IMR-90 (cell line): ENCODE measurements around the gene ST7.

ENCODE experiments used
- CHD1 ChIP-seq: IDR thresholded peaks from 2 replicates; pipeline ENCODE4 v1.6.1; 2012; ENCODE audit warnings: low read depth, low read length, improper control_type of control experiment
- MAZ ChIP-seq: IDR thresholded peaks from 2 replicates; pipeline ENCODE4 v1.6.1; 2012; ENCODE audit warnings: low read depth, mild to moderate bottlenecking, low read length, improper control_type of control experiment, moderate library complexity, borderline replicate concordance
- POLR2A ChIP-seq: IDR thresholded peaks from 2 replicates; pipeline ENCODE4 v1.6.1; 2012; ENCODE audit warnings: mild to moderate bottlenecking, low read depth, low read length
- RAD21 ChIP-seq: IDR thresholded peaks from 2 replicates; pipeline ENCODE4 v1.6.1; 2012; ENCODE audit warnings: low read length, improper control_type of control experiment
- TF ChIP-seq, protein P1 (sequence below): conservative IDR thresholded peaks from 2 replicates; pipeline ENCODE4 v1.5.1; 2012; ENCODE audit warnings: mild to moderate bottlenecking, low read depth, low read length, improper control_type of control experiment
- TF ChIP-seq, protein P2 (sequence below): fragments of 150-350 bp; IDR thresholded peaks from 2 replicates; pipeline ENCODE4 v1.6.1; 2016; ENCODE audit warnings: low read depth, mild to moderate bottlenecking, low read length, moderate library complexity, borderline replicate concordance

DNA sequence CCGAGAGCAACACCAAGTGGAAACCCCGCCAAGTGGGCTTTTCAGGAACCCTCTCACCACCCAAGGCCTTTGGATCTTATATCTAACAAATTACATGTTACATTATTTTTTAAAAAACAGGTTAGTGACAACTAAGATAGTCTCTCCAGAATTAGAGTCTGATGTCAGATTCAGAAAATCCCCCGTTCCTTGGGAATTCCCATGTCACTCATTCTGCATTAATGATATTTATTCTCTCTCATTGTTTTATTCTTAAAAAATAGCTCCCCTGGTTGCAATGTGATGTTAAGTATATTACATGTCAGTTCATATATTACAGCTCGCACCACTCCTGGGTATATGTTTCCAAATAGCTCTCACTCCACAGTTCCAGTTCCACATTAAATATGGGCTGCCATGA lies 287.8 kb downstream of the ST7 start:
- no peak for TF ChIP-seq CHD1
- TF ChIP-seq, protein P1, sequence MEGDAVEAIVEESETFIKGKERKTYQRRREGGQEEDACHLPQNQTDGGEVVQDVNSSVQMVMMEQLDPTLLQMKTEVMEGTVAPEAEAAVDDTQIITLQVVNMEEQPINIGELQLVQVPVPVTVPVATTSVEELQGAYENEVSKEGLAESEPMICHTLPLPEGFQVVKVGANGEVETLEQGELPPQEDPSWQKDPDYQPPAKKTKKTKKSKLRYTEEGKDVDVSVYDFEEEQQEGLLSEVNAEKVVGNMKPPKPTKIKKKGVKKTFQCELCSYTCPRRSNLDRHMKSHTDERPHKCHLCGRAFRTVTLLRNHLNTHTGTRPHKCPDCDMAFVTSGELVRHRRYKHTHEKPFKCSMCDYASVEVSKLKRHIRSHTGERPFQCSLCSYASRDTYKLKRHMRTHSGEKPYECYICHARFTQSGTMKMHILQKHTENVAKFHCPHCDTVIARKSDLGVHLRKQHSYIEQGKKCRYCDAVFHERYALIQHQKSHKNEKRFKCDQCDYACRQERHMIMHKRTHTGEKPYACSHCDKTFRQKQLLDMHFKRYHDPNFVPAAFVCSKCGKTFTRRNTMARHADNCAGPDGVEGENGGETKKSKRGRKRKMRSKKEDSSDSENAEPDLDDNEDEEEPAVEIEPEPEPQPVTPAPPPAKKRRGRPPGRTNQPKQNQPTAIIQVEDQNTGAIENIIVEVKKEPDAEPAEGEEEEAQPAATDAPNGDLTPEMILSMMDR = no peak
- no peak for TF ChIP-seq POLR2A
- TF ChIP-seq MAZ = no peak
- TF ChIP-seq RAD21 = no peak
- TF ChIP-seq, protein P2, sequence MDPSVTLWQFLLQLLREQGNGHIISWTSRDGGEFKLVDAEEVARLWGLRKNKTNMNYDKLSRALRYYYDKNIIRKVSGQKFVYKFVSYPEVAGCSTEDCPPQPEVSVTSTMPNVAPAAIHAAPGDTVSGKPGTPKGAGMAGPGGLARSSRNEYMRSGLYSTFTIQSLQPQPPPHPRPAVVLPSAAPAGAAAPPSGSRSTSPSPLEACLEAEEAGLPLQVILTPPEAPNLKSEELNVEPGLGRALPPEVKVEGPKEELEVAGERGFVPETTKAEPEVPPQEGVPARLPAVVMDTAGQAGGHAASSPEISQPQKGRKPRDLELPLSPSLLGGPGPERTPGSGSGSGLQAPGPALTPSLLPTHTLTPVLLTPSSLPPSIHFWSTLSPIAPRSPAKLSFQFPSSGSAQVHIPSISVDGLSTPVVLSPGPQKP = no peak
